Lower leg skin (tissue), 3 donors: ENCODE results near the gene INAVA.

ENCODE experiments used
- CTCF ChIP-seq, 3 donors: fragments of 450-650 bp; IDR thresholded peaks; one replicate each; pipeline ENCODE4 v1.5.1; 2016; ENCODE audit warnings: antibody characterized with exemption in 3 of 3, mild to moderate bottlenecking in 3 of 3, moderate library complexity in 2 of 3
- POLR2A ChIP-seq, 2 donors: fragments of 450-650 bp; IDR thresholded peaks; one replicate each; pipeline ENCODE4 v1.6.1; 2016 to 2017; ENCODE audit warnings: antibody characterized with exemption in 2 of 2, mild to moderate bottlenecking in 1 of 2, moderate library complexity in 1 of 2

GRCh38 chr1:200877839-200878551, 16.7 kb upstream of the INAVA start:
- TF ChIP-seq CTCF (IDR thresholded peaks at IDR 0.05), result no peak
- no peak for TF ChIP-seq POLR2A (IDR thresholded peaks at IDR 0.05)
